Iris pigment epithelial cell (primary cell): ENCODE data around the gene MAP1S.
"Not testable (repeated sequence)": the region's sequence is repeated elsewhere in the genome, so short reads cannot be mapped to it uniquely, and the experiment has no call there.

Experiments used
- DNase-seq: peaks from one replicate; pipeline ENCODE4 v3.0.0-alpha.2; 2011; ENCODE audit warnings: low read depth

The MAP1S gene

GRCh38 chr19:17764348-17764747, 45.1 kb downstream of the MAP1S start:
- DNase-seq = no peak

- no peak for DNase-seq
Measured at GRCh38 chr19:17765069-17765618, 45.9 kb downstream of the MAP1S start.

- DNase-seq = peak; percentile 78
Measured at GRCh38 chr19:17766543-17767131, 47.4 kb downstream of the MAP1S start.

GRCh38 chr19:17767559-17767958, 48.3 kb downstream of the MAP1S start:
- no peak for DNase-seq

GRCh38 chr19:17770613-17771012, 51.3 kb downstream of the MAP1S start:
- no peak for DNase-seq

- DNase-seq = peak; percentile 38
Measured at GRCh38 chr19:17772172-17772571, 52.9 kb downstream of the MAP1S start.

- peak; percentile 29 for DNase-seq
Measured at GRCh38 chr19:17775245-17775927, 56.1 kb downstream of the MAP1S start.

- DNase-seq = peak; percentile 46
Measured at GRCh38 chr19:17775991-17776803, 56.9 kb downstream of the MAP1S start.

- not testable (repeated sequence) for DNase-seq
Measured at GRCh38 chr19:17777840-17778239, 58.6 kb downstream of the MAP1S start.

GRCh38 chr19:17778251-17778967, 59.1 kb downstream of the MAP1S start:
- peak; percentile 81 for DNase-seq

GRCh38 chr19:17778968-17779929, 60.0 kb downstream of the MAP1S start:
- DNase-seq = peak; percentile 77

GRCh38 chr19:17780781-17781180, 61.5 kb downstream of the MAP1S start:
- DNase-seq = no peak

GRCh38 chr19:17783721-17784120, 64.4 kb downstream of the MAP1S start:
- not testable (repeated sequence) for DNase-seq
